IPS-18c (cell line): ENCODE measurements around the gene UBR3.
A peak's percentile ranks its signal among the peaks of the same experiment; 100 is the strongest.
"Not testable (repeated sequence)": the region's sequence is repeated elsewhere in the genome, so short reads cannot be mapped to it uniquely, and the experiment has no call there.

Experiments
- H3K4me3 ChIP-seq: 2 replicates; pipeline ENCODE4 v1.7.0; 2013; ENCODE audit warnings: low read depth, mild to moderate bottlenecking, low read length, moderate library complexity; ENCODE audit not compliant: insufficient read depth
- H3K9me3 ChIP-seq: one replicate; pipeline ENCODE4 v1.6.1; 2013; ENCODE audit warnings: mild to moderate bottlenecking, low read length, moderate library complexity; ENCODE audit not compliant: control insufficient read depth, insufficient read depth

Gene UBR3

DNA sequence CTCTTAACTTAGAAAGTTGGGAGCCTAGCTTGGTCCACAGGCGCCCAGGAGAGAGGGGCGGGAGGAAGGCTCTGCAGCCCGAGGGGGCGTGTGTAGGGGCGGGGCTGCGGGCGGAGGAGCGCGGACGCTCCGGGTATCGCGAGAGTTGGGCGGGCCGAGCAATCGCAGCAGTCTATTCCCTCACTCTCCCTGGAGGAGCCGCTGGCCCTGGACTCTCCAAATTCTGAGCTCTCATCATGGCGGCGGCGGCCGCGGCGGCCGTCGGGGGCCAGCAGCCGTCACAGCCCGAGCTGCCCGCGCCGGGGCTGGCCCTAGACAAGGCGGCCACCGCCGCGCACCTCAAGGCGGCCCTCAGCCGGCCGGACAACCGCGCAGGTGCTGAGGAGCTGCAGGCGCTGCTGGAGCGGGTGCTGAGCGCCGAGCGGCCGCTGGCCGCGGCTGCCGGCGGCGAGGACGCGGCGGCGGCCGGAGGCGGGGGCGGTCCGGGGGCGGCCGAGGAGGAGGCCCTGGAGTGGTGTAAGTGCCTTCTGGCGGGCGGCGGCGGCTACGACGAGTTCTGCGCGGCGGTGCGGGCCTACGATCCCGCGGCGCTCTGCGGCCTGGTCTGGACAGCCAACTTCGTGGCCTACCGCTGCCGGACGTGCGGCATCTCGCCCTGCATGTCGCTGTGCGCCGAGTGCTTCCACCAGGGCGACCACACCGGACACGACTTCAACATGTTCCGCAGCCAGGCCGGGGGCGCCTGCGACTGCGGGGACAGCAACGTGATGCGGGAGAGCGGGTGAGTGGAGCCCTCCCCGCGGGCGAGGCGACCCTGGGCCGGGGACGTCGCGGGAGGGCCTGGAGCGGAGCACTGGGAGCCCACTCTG, at the start of gene UBR3:
UBR3 (plus strand) TSS at position 183 of the 869 bp plus-strand sequence; CDS start at position 237, 54 bp downstream.
- Histone ChIP-seq H3K9me3 (no peaks in the 10 kb centered on the region), H3K4me3 (peak within 1 kb of the TSS; percentile 86)

GRCh38 chr2:169778446-169778845, 48.8 kb upstream of the UBR3 start:
- no peak overlapping the region for H3K4me3 ChIP-seq
- no peaks in the 10 kb centered on the region for H3K9me3 ChIP-seq

GRCh38 chr2:169781249-169782013, 45.8 kb upstream of the UBR3 start:
- H3K9me3 ChIP-seq = no peaks in the 10 kb centered on the region

GRCh38 chr2:169782513-169782912, 44.7 kb upstream of the UBR3 start:
- Histone ChIP-seq H3K4me3 (no peak overlapping the region), H3K9me3 (no peaks in the 10 kb centered on the region)

More at GRCh38 chr2:169781249-169782013, 45.8 kb upstream of the UBR3 start:
- no peak overlapping the region for H3K4me3 ChIP-seq

DNA sequence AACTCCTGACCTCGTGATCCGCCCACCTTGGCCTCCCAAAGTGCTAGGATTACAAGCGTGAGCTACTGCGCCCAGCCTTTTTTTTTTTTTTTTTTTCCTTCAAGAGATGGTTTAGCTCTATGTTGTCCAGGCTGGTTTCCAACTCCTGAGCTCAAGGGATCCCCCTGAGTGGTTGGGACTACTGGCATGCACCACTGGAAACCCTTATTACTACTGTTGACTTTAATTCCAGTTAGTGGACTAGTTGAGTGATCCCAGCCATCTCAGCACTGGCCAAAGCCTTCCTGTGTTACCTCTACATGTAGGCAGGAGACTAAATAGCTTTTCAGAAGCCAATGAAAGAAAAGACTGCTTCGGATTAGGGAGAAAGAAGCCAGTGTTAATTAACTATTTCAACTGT, 36.7 kb upstream of the UBR3 start:
- no peaks in the 10 kb centered on the region for H3K9me3 ChIP-seq
- no peak overlapping the region for H3K4me3 ChIP-seq

GRCh38 chr2:169795181-169795580, 32.1 kb upstream of the UBR3 start:
- Histone ChIP-seq H3K4me3 (no peak overlapping the region), H3K9me3 (no peaks in the 10 kb centered on the region)

GRCh38 chr2:169796441-169796840, 30.8 kb upstream of the UBR3 start:
- H3K4me3 ChIP-seq = no peak overlapping the region

DNA sequence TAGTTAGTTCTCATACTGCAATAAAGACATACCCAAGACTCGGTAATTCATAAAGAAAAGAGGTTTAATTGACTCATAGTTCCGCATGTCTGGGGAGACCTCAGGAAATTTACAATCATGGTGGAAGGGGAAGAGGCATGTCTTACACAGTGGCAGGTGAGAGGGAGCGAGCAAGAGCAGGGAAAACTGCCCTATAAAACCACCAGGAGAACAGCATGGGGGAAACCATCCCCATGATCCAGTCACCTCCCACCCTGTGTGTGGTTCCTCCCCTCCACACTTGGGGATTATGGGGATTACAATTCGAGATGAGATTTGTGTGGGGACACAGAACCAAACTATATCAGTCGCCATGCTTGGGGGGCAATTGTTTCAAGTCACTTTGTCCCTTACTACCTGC, 29.7 kb upstream of the UBR3 start:
- no peaks in the 10 kb centered on the region for H3K9me3 ChIP-seq
- no peak overlapping the region for H3K4me3 ChIP-seq

More at GRCh38 chr2:169796441-169796840, 30.8 kb upstream of the UBR3 start:
- no peaks in the 10 kb centered on the region for H3K9me3 ChIP-seq

- no peaks in the 10 kb centered on the region for H3K9me3 ChIP-seq
- no peak overlapping the region; the same call in 1 of the 2 replicates for H3K4me3 ChIP-seq
Measured at GRCh38 chr2:169798397-169798717, 28.9 kb upstream of the UBR3 start.

GRCh38 chr2:169798718-169799592, 28.3 kb upstream of the UBR3 start, which contains the start of gene SSB:
Gene SSB, plus strand, starts transcription at chr2:169798871. Its CDS starts 2,090 bp downstream, at chr2:169800961.
- Histone ChIP-seq H3K4me3 (peak within 1 kb of the TSS; percentile 95), H3K9me3 (no peaks in the 10 kb centered on the region)

DNA sequence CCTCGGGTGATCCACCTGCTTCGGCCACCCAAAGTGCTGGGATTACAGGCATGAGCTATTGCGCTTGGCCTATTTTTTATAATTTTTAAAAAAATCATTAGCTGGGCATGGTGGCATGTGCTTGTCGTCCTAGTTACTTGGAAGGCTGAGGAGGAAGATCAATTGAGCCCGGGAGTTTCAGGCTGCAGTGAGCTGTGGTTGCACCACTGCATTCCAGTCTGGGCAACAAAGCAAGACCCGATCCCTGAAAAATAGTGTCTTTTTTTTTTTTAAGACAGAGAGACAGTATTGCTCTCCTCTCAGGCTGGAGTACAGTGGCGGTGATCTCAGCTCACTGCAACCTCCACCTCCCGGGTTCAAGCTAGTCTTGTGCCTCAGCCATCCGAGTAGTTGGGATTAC, 23.8 kb upstream of the UBR3 start:
- Histone ChIP-seq H3K9me3 (no peaks in the 10 kb centered on the region), H3K4me3 (no peak overlapping the region)

GRCh38 chr2:169806586-169806985, 20.7 kb upstream of the UBR3 start:
- no peak overlapping the region for H3K4me3 ChIP-seq
- H3K9me3 ChIP-seq = no peaks in the 10 kb centered on the region

DNA sequence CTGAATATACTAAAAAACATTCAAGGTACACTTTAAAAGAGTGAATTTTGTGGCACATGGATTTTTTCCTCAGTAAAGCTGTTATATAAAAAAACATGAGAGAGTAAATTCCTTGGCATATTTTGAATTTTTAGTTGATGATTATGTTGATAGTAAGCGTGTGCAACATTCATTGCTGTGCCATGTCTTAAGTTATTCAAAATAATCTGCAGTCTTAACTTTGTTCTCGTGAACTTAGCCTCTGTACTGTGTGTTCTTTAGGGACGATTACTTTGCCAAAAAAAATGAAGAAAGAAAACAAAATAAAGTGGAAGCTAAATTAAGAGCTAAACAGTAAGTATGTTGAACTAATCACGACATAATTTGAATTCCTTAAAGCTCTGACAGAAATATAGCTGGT, 19.0 kb upstream of the UBR3 start:
- no peaks in the 10 kb centered on the region for H3K9me3 ChIP-seq
- no peak overlapping the region for H3K4me3 ChIP-seq

GRCh38 chr2:169815849-169816248, 11.4 kb upstream of the UBR3 start:
- H3K9me3 ChIP-seq = no peaks in the 10 kb centered on the region

GRCh38 chr2:169816961-169817360, 10.3 kb upstream of the UBR3 start:
- not testable (repeated sequence) for H3K4me3 ChIP-seq, H3K9me3 ChIP-seq

More at GRCh38 chr2:169815849-169816248, 11.4 kb upstream of the UBR3 start:
- no peak overlapping the region for H3K4me3 ChIP-seq

GRCh38 chr2:169817369-169817768, 9.9 kb upstream of the UBR3 start:
- H3K9me3 ChIP-seq, H3K4me3 ChIP-seq: not testable (repeated sequence)

DNA sequence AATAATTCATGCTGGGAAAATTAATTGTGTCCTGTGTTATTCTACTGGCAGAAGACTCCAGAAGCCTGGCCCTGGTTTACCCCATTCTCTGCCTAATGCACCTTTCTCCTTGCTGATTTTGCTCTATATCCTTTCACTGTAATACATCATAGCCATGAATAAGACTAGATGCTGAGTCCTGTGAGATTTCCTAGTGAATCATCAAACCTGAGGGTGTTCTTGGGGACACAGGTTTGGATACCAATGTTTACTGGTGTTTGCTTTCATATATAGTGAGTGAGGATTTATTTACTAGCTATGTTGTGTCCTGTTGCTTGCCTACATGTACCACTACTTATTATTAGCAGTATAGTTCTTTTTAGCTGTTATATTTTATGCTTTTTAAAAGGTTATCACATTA, 9.0 kb upstream of the UBR3 start:
- Histone ChIP-seq H3K4me3 (no peak overlapping the region), H3K9me3 (no peaks in the 10 kb centered on the region)
